Astrocyte (in vitro differentiated cells and primary cell): Measurements from ENCODE around the gene TAAR1. TPM values are rescaled to one million over a fixed set of nuclear protein-coding genes. Genes with fewer than 3 reads are reported as not detected.
"Not testable (repeated sequence)": the region's sequence is repeated elsewhere in the genome, so short reads cannot be mapped to it uniquely, and the experiment has no call there.

Experiments
- DNase-seq: peaks from one replicate; pipeline ENCODE4 v3.0.0-alpha.2; 2010; ENCODE audit warnings: low read depth
- FAIRE-seq: peaks from 2 replicates; lab custom pipeline; 2011; peaks lifted over from hg19 to GRCh38; lab: Jason Lieb, UNC
- H2AFZ ChIP-seq: 2 replicates; pipeline ENCODE4 v1.6.0; 2012; ENCODE audit warnings: low read depth, low read length, inconsistent platforms
- H3K27ac ChIP-seq: 2 replicates; pipeline ENCODE4 v1.5.1; 2011; ENCODE audit warnings: low read depth, low read length, inconsistent platforms
- H3K27me3 ChIP-seq: 2 replicates; pipeline ENCODE4 v1.6.0; 2011; ENCODE audit warnings: low read length, inconsistent platforms; ENCODE audit not compliant: insufficient read depth
- H3K36me3 ChIP-seq: 2 replicates; pipeline ENCODE4 v1.5.1; 2011; ENCODE audit warnings: low read length, inconsistent platforms; ENCODE audit not compliant: insufficient read depth
- H3K4me1 ChIP-seq: 2 replicates; pipeline ENCODE4 v1.5.1; 2011; ENCODE audit warnings: low read length, inconsistent platforms; ENCODE audit not compliant: insufficient read depth
- H3K4me2 ChIP-seq: 2 replicates; pipeline ENCODE4 v1.6.0; 2012; ENCODE audit warnings: low read length, inconsistent platforms
- H3K4me3 ChIP-seq: 2 replicates; pipeline ENCODE4 v1.5.1; 2011; ENCODE audit warnings: low read depth, mild to moderate bottlenecking, low read length, inconsistent platforms; ENCODE audit not compliant: insufficient read depth
- H3K79me2 ChIP-seq: 2 replicates; pipeline ENCODE4 v1.6.0; 2012; ENCODE audit warnings: mild to moderate bottlenecking, low read length, inconsistent platforms; ENCODE audit not compliant: insufficient read depth
- H3K9ac ChIP-seq: 2 replicates; pipeline ENCODE4 v1.6.0; 2012; ENCODE audit warnings: mild to moderate bottlenecking, low read length, inconsistent platforms
- H3K9me3 ChIP-seq: 2 replicates; pipeline ENCODE4 v1.5.1; 2012; ENCODE audit warnings: low read depth, mild to moderate bottlenecking, low read length, inconsistent platforms; ENCODE audit not compliant: insufficient read depth
- H4K20me1 ChIP-seq: 2 replicates; pipeline ENCODE4 v1.6.0; 2012; ENCODE audit warnings: low read length, inconsistent platforms; ENCODE audit not compliant: insufficient read depth
- H3K27ac Mint-ChIP-seq: one replicate; pipeline ENCODE4 v1.8.0; 2021; ENCODE audit warnings: mild to moderate bottlenecking, mixed read lengths; ENCODE audit not compliant: unreplicated experiment
- H3K27me3 Mint-ChIP-seq: one replicate; pipeline ENCODE4 v1.8.0; 2021; ENCODE audit warnings: low read depth, mixed read lengths; ENCODE audit not compliant: unreplicated experiment
- H3K36me3 Mint-ChIP-seq: one replicate; pipeline ENCODE4 v1.8.0; 2021; ENCODE audit warnings: low read depth, mixed read lengths; ENCODE audit not compliant: unreplicated experiment
- H3K4me1 Mint-ChIP-seq: one replicate; pipeline ENCODE4 v1.8.0; 2021; ENCODE audit warnings: low read depth, mixed read lengths; ENCODE audit not compliant: unreplicated experiment
- H3K4me3 Mint-ChIP-seq: one replicate; pipeline ENCODE4 v1.8.0; 2021; ENCODE audit warnings: mild to moderate bottlenecking, moderate library complexity, mixed read lengths; ENCODE audit not compliant: unreplicated experiment
- H3K9me3 Mint-ChIP-seq: one replicate; pipeline ENCODE4 v1.8.0; 2021; ENCODE audit warnings: mild to moderate bottlenecking, mixed read lengths; ENCODE audit not compliant: unreplicated experiment
- CTCF ChIP-seq: IDR thresholded peaks from 2 replicates; pipeline ENCODE4 v1.5.1; 2011; ENCODE audit warnings: low read depth, mild to moderate bottlenecking, inconsistent platforms, low read length, moderate library complexity; ENCODE audit not compliant: insufficient read depth
- EZH2 ChIP-seq: IDR thresholded peaks from 2 replicates; pipeline ENCODE4 v1.6.1; 2012; ENCODE audit warnings: mild to moderate bottlenecking, low read length, inconsistent platforms; ENCODE audit not compliant: insufficient read depth
- total RNA-seq: library from RNA; stranded (reverse); gene quantifications from 2 replicates; pipeline ENCODE4 v1.2.1, GENCODE V29; 2021

Gene TAAR1
- total RNA-seq, 1 donor from 2014 or later = not detected

- TF ChIP-seq EZH2 (no peak), CTCF (no peak)
- H3K36me3 ChIP-seq = no peaks in the 10 kb centered on the region
- H3K4me1 ChIP-seq = no peaks in the 10 kb centered on the region
- H3K9ac ChIP-seq = no peak overlapping the region
- Mint-ChIP-seq H3K27me3 (no peaks in the 10 kb centered on the region), H3K4me1 (peaks cover 2% of the 10 kb centered on the region), H3K4me3 (no peak overlapping the region), H3K9me3 (peaks cover 3% of the 10 kb centered on the region), H3K36me3 (no peaks in the 10 kb centered on the region), H3K27ac (no peak overlapping the region)
- H3K79me2 ChIP-seq = no peaks in the 10 kb centered on the region
- no peak overlapping the region for H3K4me3 ChIP-seq
- no peak overlapping the region for H3K4me2 ChIP-seq
- H3K27me3 ChIP-seq = no peaks in the 10 kb centered on the region
- H2AFZ ChIP-seq = no peak overlapping the region
- no peaks in the 10 kb centered on the region for H3K9me3 ChIP-seq
- H4K20me1 ChIP-seq = no peaks in the 10 kb centered on the region
- DNase-seq (no peak), FAIRE-seq (no peak)
- no peak overlapping the region for H3K27ac ChIP-seq
Observed at GRCh38 chr6:132643547-132643946, 15.4 kb downstream of the TAAR1 start.

- H3K27ac Mint-ChIP-seq, H3K9me3 Mint-ChIP-seq, H3K36me3 ChIP-seq: not testable (repeated sequence)
Observed at GRCh38 chr6:132637135-132637534, 21.8 kb downstream of the TAAR1 start.

GRCh38 chr6:132635906-132636305 is 23.1 kb downstream of the TAAR1 start:
- not testable (repeated sequence) for H3K79me2 ChIP-seq, H3K9ac ChIP-seq, H3K9me3 Mint-ChIP-seq, H3K27me3 Mint-ChIP-seq, H3K4me2 ChIP-seq, H3K4me1 Mint-ChIP-seq, H3K27me3 ChIP-seq, H4K20me1 ChIP-seq, H3K4me3 ChIP-seq, H2AFZ ChIP-seq, H3K27ac ChIP-seq, H3K36me3 ChIP-seq, H3K27ac Mint-ChIP-seq, FAIRE-seq, H3K4me3 Mint-ChIP-seq, H3K36me3 Mint-ChIP-seq, DNase-seq, H3K4me1 ChIP-seq, H3K9me3 ChIP-seq

More at GRCh38 chr6:132637135-132637534, 21.8 kb downstream of the TAAR1 start:
- not testable (repeated sequence) for FAIRE-seq, H3K4me3 ChIP-seq, H3K27ac ChIP-seq, H3K27me3 ChIP-seq, H3K36me3 Mint-ChIP-seq, H3K4me1 ChIP-seq, H3K9ac ChIP-seq, H3K9me3 ChIP-seq, H2AFZ ChIP-seq, DNase-seq, H4K20me1 ChIP-seq, H3K4me2 ChIP-seq, H3K27me3 Mint-ChIP-seq, H3K79me2 ChIP-seq, H3K4me3 Mint-ChIP-seq, H3K4me1 Mint-ChIP-seq

- not testable (repeated sequence) for H3K9me3 ChIP-seq, H3K27ac ChIP-seq, H3K4me3 ChIP-seq, H3K4me1 Mint-ChIP-seq, DNase-seq, H3K36me3 Mint-ChIP-seq, H2AFZ ChIP-seq, H3K36me3 ChIP-seq, H3K4me2 ChIP-seq, FAIRE-seq, H3K4me1 ChIP-seq, H3K9me3 Mint-ChIP-seq, H4K20me1 ChIP-seq, H3K27me3 Mint-ChIP-seq, H3K27ac Mint-ChIP-seq, H3K27me3 ChIP-seq, H3K79me2 ChIP-seq, H3K9ac ChIP-seq, H3K4me3 Mint-ChIP-seq
Observed at GRCh38 chr6:132635288-132635687, 23.7 kb downstream of the TAAR1 start.
